ENCODE measurements around the gene SLC46A2.

SLC46A2 gene

DNA sequence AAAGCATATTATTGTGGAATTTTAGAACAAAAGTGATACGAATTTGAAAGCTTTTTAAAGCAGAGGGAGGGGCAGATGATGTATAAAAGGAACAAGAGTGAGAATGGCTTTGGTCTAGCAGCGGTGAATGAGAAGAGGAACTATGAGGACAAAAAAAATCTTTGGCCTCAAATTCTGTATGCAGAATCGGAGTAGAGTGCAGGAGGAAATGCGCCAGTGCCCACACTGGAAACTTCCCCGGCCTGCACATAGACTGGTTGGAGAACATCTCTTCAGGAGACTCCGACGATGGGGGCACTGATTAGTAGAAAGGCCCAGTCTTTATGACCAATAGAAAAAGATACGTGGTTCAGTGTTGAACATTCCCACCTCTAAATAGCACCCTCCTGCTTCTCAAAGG lies 51.3 kb downstream of the SLC46A2 start:
- Histone ChIP-seq H3K36me3 (no peaks in the 10 kb centered on the region), H3K27me3 (no peaks in the 10 kb centered on the region), H3K9me3 (no peaks in the 10 kb centered on the region), H3K4me3 (ENCODE audit: low read depth, low read length) (no peak overlapping the region), H3K4me1 (no peaks in the 10 kb centered on the region)
- no peak for DNase-seq
- TF ChIP-seq, protein P1, sequence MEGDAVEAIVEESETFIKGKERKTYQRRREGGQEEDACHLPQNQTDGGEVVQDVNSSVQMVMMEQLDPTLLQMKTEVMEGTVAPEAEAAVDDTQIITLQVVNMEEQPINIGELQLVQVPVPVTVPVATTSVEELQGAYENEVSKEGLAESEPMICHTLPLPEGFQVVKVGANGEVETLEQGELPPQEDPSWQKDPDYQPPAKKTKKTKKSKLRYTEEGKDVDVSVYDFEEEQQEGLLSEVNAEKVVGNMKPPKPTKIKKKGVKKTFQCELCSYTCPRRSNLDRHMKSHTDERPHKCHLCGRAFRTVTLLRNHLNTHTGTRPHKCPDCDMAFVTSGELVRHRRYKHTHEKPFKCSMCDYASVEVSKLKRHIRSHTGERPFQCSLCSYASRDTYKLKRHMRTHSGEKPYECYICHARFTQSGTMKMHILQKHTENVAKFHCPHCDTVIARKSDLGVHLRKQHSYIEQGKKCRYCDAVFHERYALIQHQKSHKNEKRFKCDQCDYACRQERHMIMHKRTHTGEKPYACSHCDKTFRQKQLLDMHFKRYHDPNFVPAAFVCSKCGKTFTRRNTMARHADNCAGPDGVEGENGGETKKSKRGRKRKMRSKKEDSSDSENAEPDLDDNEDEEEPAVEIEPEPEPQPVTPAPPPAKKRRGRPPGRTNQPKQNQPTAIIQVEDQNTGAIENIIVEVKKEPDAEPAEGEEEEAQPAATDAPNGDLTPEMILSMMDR (IDR thresholded peaks at IDR 0.05; ENCODE audit: low read depth, low read length), result no peak

DNA sequence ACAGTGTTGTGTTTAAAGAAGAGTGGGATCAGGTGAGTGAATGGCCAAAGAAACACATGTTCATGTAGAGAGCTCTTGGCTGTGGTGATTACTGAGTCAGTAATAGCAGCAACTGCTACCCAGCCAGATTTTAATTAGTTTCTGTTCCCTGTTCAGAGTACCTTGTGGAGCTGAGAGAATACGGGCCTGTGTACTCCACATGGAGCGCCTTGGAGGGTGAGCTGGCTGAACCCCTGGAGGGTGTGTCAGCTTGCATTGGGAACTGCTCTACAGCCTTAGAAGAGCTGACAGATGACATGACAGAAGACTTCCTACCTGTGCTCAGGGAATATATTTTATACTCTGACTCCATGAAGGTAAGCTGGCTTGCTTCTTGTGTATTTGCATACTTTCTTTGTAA lies 52.3 kb downstream of the SLC46A2 start:
- TF ChIP-seq, protein P1 (IDR thresholded peaks at IDR 0.05; ENCODE audit: low read depth, low read length), result no peak
- Histone ChIP-seq H3K9me3 (no peaks in the 10 kb centered on the region), H3K4me3 (ENCODE audit: low read depth, low read length) (no peak overlapping the region), H3K36me3 (no peaks in the 10 kb centered on the region), H3K4me1 (no peaks in the 10 kb centered on the region), H3K27me3 (no peaks in the 10 kb centered on the region)
- DNase-seq, result no peak

DNA sequence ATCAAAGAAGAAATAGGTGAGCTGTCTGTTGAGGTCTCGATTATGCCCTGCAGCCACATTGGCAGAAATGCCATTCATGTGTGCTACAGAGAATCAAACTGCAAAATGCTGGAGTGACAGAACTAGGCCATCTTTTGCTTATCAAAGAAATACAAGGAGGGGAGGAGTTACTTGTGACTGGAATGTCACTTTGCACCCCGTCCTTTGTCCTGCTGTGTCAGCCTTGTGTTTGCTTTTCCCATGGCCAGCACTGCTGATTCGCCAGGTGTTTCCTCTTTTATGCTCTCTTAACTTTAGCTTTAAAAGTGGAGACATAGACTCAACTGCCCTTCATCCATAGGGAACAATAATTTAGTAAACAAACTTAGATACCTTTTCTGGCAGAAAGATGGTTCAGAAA lies 54.3 kb downstream of the SLC46A2 start:
- no peaks in the 10 kb centered on the region for H3K9me3 ChIP-seq
- no peaks in the 10 kb centered on the region for H3K36me3 ChIP-seq
- no peak for DNase-seq
- no peaks in the 10 kb centered on the region for H3K4me1 ChIP-seq
- no peak overlapping the region for H3K4me3 ChIP-seq (ENCODE audit: low read depth, low read length)
- TF ChIP-seq, protein P1 (IDR thresholded peaks at IDR 0.05; ENCODE audit: low read depth, low read length), result no peak
- no peaks in the 10 kb centered on the region for H3K27me3 ChIP-seq

DNA sequence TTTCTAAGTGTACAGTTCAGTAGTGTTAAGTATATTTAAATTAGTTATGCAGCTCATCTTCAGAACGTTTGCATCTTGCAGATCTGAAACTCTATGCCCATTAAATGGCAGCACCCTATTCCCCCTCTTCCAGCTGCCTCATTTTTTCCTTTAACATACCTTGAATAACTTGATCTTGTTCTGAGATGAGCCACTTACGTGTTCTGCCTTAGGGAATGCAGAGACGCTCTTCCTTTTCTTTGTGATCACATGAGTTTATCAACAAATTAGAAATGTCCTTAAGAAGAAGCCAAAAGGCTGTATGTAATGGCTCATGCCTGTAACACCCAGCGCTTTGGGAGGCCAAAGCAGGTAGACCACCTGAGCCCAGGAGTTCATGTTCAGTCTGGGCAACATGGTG lies 57.6 kb downstream of the SLC46A2 start:
- Histone ChIP-seq H3K4me1 (no peaks in the 10 kb centered on the region), H3K27me3 (no peaks in the 10 kb centered on the region), H3K36me3 (no peaks in the 10 kb centered on the region), H3K9me3 (no peaks in the 10 kb centered on the region), H3K4me3 (ENCODE audit: low read depth, low read length) (no peak overlapping the region)
- TF ChIP-seq, protein P1 (IDR thresholded peaks at IDR 0.05; ENCODE audit: low read depth, low read length), result no peak
- no peak for DNase-seq

DNA sequence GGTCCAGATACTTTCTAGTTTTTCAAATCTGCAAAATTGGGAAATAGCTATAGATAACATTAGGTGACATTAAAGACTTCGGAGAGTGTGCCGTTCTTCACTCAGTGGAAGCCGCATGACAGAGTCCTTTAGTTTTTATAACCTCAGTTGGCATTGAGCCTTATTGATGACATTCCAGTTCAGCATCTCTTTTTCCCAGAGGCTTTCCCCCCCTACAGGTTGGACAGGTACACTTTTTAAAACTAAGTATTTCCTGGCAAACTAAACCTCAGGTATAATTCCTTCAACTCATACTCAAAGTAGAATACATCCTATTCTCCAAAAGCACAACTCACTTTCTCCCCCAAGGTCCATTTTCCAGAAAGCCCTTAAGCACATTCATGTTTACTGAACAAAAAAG lies 58.7 kb downstream of the SLC46A2 start:
- Histone ChIP-seq H3K36me3 (no peaks in the 10 kb centered on the region), H3K27me3 (no peaks in the 10 kb centered on the region)

DNA sequence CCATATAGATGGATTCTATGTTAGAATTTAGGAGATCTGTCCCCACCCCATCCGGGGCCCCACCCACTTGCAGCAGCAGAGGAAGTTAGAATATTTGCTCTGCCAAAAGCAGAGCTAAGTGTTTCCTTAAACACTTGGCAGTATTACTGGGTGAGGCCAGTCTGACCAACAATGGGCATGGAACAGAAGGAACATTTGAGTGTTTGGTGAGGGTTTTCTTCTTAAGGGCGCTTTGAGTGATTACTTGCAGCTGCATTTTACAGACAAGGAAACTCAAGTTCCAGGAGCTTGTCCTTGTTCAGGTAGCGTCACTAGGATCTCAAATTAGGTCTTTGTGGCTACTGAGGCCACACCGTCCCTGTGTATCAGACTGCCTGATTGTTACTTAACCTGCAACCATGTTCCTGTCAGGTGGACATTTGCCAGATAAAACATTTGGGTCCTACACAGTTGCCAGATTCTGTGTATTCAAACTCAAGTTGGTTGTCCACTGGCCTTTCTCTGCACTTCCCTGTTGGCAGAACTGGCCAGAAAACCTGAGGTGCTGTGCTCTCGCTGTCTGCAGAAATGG lies 59.3 kb downstream of the SLC46A2 start:
- DNase-seq, result no peak
- TF ChIP-seq, protein P1 (IDR thresholded peaks at IDR 0.05; ENCODE audit: low read depth, low read length), result no peak
- Histone ChIP-seq H3K9me3 (no peaks in the 10 kb centered on the region), H3K4me3 (ENCODE audit: low read depth, low read length) (no peak overlapping the region), H3K27me3 (no peaks in the 10 kb centered on the region), H3K36me3 (no peaks in the 10 kb centered on the region), H3K4me1 (no peaks in the 10 kb centered on the region)

More for the DNA sequence above, 58.7 kb downstream of the SLC46A2 start:
- H3K4me1 ChIP-seq, result no peaks in the 10 kb centered on the region
- TF ChIP-seq, protein P1 (IDR thresholded peaks at IDR 0.05; ENCODE audit: low read depth, low read length), result no peak
- DNase-seq, result no peak
- no peaks in the 10 kb centered on the region for H3K9me3 ChIP-seq
- H3K4me3 ChIP-seq (ENCODE audit: low read depth, low read length), result no peak overlapping the region
